OCI-LY7 (cell line): ENCODE data around the gene FSIP2.

ENCODE experiments used
- EZH2phosphoT487 ChIP-seq: fragments of 200-600 bp; sonication (generic); IDR thresholded peaks from 2 replicates; pipeline ENCODE4 v1.6.1; 2018; ENCODE audit warnings: low read depth, borderline replicate concordance, mild to moderate bottlenecking, mixed run types, antibody characterized with exemption, low read length, moderate library complexity, mixed read lengths
- TF ChIP-seq, protein P1 (sequence below): fragments of 200-600 bp; sonication (generic); conservative IDR thresholded peaks from 2 replicates; pipeline ENCODE4 v1.5.1; 2014; ENCODE audit warnings: mild to moderate bottlenecking, antibody characterized with exemption, low read length, moderate library complexity, mixed read lengths

DNA sequence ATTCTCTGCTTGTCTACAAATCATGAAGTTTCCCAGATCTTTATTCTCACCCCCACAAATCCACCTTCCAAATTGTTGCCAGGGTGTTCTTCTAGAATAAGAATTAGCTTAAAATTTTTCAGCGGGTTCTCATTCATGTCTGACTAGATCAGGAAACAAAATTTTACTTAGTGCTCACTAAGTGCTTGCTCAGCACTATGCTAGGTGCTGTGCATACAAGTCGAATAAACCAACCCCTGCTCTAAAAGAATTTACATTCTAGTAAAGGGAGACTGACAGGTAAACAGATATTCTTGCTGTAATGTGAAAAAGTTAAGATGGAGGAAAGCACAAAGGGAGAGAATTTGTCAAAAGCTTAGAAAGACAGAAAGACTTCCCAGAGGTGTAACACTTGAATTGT is 2.4 kb upstream of the FSIP2 start:
- TF ChIP-seq, protein P1, sequence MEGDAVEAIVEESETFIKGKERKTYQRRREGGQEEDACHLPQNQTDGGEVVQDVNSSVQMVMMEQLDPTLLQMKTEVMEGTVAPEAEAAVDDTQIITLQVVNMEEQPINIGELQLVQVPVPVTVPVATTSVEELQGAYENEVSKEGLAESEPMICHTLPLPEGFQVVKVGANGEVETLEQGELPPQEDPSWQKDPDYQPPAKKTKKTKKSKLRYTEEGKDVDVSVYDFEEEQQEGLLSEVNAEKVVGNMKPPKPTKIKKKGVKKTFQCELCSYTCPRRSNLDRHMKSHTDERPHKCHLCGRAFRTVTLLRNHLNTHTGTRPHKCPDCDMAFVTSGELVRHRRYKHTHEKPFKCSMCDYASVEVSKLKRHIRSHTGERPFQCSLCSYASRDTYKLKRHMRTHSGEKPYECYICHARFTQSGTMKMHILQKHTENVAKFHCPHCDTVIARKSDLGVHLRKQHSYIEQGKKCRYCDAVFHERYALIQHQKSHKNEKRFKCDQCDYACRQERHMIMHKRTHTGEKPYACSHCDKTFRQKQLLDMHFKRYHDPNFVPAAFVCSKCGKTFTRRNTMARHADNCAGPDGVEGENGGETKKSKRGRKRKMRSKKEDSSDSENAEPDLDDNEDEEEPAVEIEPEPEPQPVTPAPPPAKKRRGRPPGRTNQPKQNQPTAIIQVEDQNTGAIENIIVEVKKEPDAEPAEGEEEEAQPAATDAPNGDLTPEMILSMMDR = no peak
- no peak for TF ChIP-seq EZH2phosphoT487
